SHP77 treated with DMSO at 0.1 percent for 48 hours (cell line): ENCODE results near the gene TTC21A.

ENCODE experiments used
- DNase-seq: peaks from one replicate; lab custom pipeline; 2025; lab: John Stamatoyannopoulos, UW

Gene TTC21A

GRCh38 chr3:39136533-39137434 lies 29.3 kb downstream of the TTC21A start:
- DNase-seq, result no peak

- no peak for DNase-seq
Measured at GRCh38 chr3:39137435-39137936, 30.0 kb downstream of the TTC21A start.

- no peak for DNase-seq
Measured at GRCh38 chr3:39137991-39138803, 30.7 kb downstream of the TTC21A start.

- DNase-seq, result no peak
Measured at GRCh38 chr3:39138804-39139415, 31.4 kb downstream of the TTC21A start.

GRCh38 chr3:39139442-39139841 lies 32.0 kb downstream of the TTC21A start:
- DNase-seq, result no peak

GRCh38 chr3:39140341-39140971 lies 33.0 kb downstream of the TTC21A start:
- DNase-seq, result no peak

GRCh38 chr3:39141171-39141995 lies 33.9 kb downstream of the TTC21A start:
- no peak for DNase-seq

GRCh38 chr3:39142067-39142466 lies 34.6 kb downstream of the TTC21A start:
- peak; percentile 59 for DNase-seq

- DNase-seq, result no peak
Measured at GRCh38 chr3:39143051-39143885, 35.8 kb downstream of the TTC21A start.

GRCh38 chr3:39144095-39144747 lies 36.7 kb downstream of the TTC21A start:
- DNase-seq, result peak; percentile 40

- no peak for DNase-seq
Measured at GRCh38 chr3:39144748-39145380, 37.4 kb downstream of the TTC21A start.

- no peak for DNase-seq
Measured at GRCh38 chr3:39146083-39146501, 38.6 kb downstream of the TTC21A start.

- DNase-seq, result peak; percentile 36
Measured at GRCh38 chr3:39146611-39147591, 39.4 kb downstream of the TTC21A start.

GRCh38 chr3:39147711-39148434 lies 40.4 kb downstream of the TTC21A start:
- DNase-seq, result no peak

- DNase-seq, result no peak
Measured at GRCh38 chr3:39148435-39149058, 41.1 kb downstream of the TTC21A start.

- no peak for DNase-seq
Measured at GRCh38 chr3:39149059-39149455, 41.6 kb downstream of the TTC21A start.
